Activated CD8-positive, alpha-beta T cell treated with anti-CD3 and anti-CD28 coated beads for 36 hours (primary cell): ENCODE results near the gene AWAT2. TPM values are rescaled to one million over a fixed set of nuclear protein-coding genes. Genes with fewer than 3 reads are reported as not detected.

ENCODE experiments used
- ATAC-seq: fragments of 200-7000 bp; cut with Tn5 transposase; one replicate; pipeline ENCODE4 v1.10.0; 2021; ENCODE audit warnings: mild to moderate bottlenecking, moderate library complexity
- CTCF ChIA-PET: fragments of 350-600 bp; sonication (Branson Sonifier 250); formaldehyde crosslinking; loops from one replicate; lab custom pipeline; 2021; ENCODE audit warnings: antibody characterized with exemption; lab: Charles Lee
- POLR2A ChIA-PET: fragments of 350-600 bp; sonication (Branson Sonifier 250); formaldehyde crosslinking; loops from one replicate; lab custom pipeline; 2021; ENCODE audit warnings: antibody characterized with exemption; lab: Charles Lee
- DNase-seq: peaks from one replicate; pipeline ENCODE4 v3.0.0-alpha.2; 2020
- H3K27ac Mint-ChIP-seq: one replicate; pipeline ENCODE4 v1.8.0; 2021; ENCODE audit warnings: mild to moderate bottlenecking, mixed read lengths
- H3K27me3 Mint-ChIP-seq: one replicate; pipeline ENCODE4 v1.8.0; 2021; ENCODE audit warnings: mixed read lengths
- H3K36me3 Mint-ChIP-seq: one replicate; pipeline ENCODE4 v1.8.0; 2021; ENCODE audit warnings: low read depth, mixed read lengths
- H3K4me1 Mint-ChIP-seq: one replicate; pipeline ENCODE4 v1.8.0; 2021; ENCODE audit warnings: low read depth, mixed read lengths
- H3K4me3 Mint-ChIP-seq: one replicate; pipeline ENCODE4 v1.8.0; 2021; ENCODE audit warnings: mild to moderate bottlenecking, moderate library complexity, mixed read lengths
- H3K9me3 Mint-ChIP-seq: one replicate; pipeline ENCODE4 v1.8.0; 2021; ENCODE audit warnings: mixed read lengths
- intact Hi-C: fragments of 100-400 bp; cut with micrococcal nuclease; formaldehyde crosslinking; loops from one replicate; pipeline ENCODE4 v1.10.0; 2022
- microRNA-seq: library from miRNA; unstranded; fragments of <30 nt; microRNA quantifications from one replicate; pipeline ENCODE4 v1.2.0, GENCODE V29; 2022; ENCODE audit warnings: borderline microRNAs expressed, borderline replicate concordance
- total RNA-seq, 2 experiments: library from RNA; stranded (reverse); gene quantifications; one replicate each; pipeline ENCODE4 v1.2.3, GENCODE V29; 2021
- TF ChIP-seq, protein P1 (sequence below): fragments of 200-600 bp; IDR thresholded peaks from one replicate; pipeline ENCODE4 v1.8.0; 2022; ENCODE audit warnings: antibody characterized with exemption, mild to moderate bottlenecking

Gene AWAT2
- total RNA-seq, 2 experiments from 2014 or later = not detected

DNA sequence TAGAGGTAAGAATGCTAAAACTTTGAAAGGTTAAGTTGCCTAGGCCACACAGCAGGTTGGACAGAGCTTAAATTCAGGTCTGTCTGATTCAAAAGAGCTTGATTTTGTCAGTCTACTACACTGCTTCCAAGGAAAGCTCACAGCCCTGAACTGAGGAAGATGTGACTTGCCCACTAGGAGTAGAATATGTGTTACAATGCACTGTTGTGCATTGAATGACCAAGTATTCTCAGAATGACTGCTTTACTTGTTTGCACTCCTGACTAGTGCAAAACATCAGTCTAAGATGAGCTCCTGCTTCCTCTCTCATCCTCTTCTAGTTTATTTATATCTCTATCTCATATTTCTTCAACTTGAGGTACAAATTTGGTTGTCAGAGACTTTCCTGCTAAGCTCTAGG, 56.2 kb downstream of the AWAT2 start:
- DNase-seq (no peak), ATAC-seq (no peak)
- intact Hi-C loops = no loop called here
- TF ChIP-seq, protein P1, sequence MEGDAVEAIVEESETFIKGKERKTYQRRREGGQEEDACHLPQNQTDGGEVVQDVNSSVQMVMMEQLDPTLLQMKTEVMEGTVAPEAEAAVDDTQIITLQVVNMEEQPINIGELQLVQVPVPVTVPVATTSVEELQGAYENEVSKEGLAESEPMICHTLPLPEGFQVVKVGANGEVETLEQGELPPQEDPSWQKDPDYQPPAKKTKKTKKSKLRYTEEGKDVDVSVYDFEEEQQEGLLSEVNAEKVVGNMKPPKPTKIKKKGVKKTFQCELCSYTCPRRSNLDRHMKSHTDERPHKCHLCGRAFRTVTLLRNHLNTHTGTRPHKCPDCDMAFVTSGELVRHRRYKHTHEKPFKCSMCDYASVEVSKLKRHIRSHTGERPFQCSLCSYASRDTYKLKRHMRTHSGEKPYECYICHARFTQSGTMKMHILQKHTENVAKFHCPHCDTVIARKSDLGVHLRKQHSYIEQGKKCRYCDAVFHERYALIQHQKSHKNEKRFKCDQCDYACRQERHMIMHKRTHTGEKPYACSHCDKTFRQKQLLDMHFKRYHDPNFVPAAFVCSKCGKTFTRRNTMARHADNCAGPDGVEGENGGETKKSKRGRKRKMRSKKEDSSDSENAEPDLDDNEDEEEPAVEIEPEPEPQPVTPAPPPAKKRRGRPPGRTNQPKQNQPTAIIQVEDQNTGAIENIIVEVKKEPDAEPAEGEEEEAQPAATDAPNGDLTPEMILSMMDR = no peak
- CTCF ChIA-PET = no interaction called here
- Mint-ChIP-seq H3K36me3 (no peaks in the 10 kb centered on the region), H3K9me3 (no peaks in the 10 kb centered on the region), H3K27ac (no peak overlapping the region), H3K27me3 (no peaks in the 10 kb centered on the region), H3K4me3 (no peak overlapping the region), H3K4me1 (no peaks in the 10 kb centered on the region)
- POLR2A ChIA-PET = no interaction called here

DNA sequence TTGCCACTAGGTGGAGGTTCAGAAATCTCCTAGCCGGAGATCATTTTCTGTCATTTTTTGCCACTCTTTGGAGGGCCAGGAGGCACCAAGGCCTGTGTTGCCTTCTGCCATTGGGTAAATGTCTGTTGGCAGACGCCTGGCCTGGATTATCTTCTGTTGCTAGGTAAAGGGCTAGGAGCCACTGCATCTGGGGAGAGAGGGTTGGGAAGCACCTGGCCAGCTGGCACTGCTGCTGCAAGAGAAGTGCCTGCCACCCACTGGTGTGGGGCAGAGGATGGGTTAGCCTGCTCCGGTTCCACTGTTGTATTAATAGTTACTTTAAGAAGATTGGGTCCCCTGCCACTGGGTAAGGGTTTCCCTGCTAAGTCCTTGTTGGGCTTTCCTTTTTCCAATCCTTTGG, 58.1 kb downstream of the AWAT2 start:
- Mint-ChIP-seq H3K4me1 (no peaks in the 10 kb centered on the region), H3K4me3 (no peak overlapping the region), H3K27me3 (no peaks in the 10 kb centered on the region), H3K36me3 (no peaks in the 10 kb centered on the region), H3K9me3 (no peaks in the 10 kb centered on the region), H3K27ac (no peak overlapping the region)
- ATAC-seq = no peak
- TF ChIP-seq, protein P1 = no peak
- POLR2A ChIA-PET = no interaction called here
- no peak for DNase-seq
- intact Hi-C loops = no loop called here
- CTCF ChIA-PET = no interaction called here

Small RNA genes lying within 50 kb of the gene (microRNA-seq; reads per million reads assigned to microRNA genes)
- gene MIR676 = 0.91 reads per million

Other genes starting within 250 kb of the AWAT2 start
- gene OTUD6A, start 12.5 kb upstream of the AWAT2 start, total RNA-seq = not detected
- 10 to 100 TPM; 43.5 to 45.1 TPM for gene IGBP1, start 83.5 kb upstream of the AWAT2 start, total RNA-seq
- gene DGAT2L6, start 127.5 kb upstream of the AWAT2 start, total RNA-seq = not detected
- not detected for gene AWAT1, start 184.7 kb upstream of the AWAT2 start, total RNA-seq
- gene P2RY4, start 210.3 kb upstream of the AWAT2 start, total RNA-seq = under 1 TPM in 1 of 2 experiments, not detected in 1; 0.27 TPM
- gene ARR3, start 218.4 kb upstream of the AWAT2 start, total RNA-seq = not detected
- gene RAB41, start 232.2 kb upstream of the AWAT2 start, total RNA-seq = not detected
- gene PDZD11, start 240.0 kb upstream of the AWAT2 start, total RNA-seq = 10 to 100 TPM; 18.6 to 20.8 TPM
- gene KIF4A, start 240.2 kb upstream of the AWAT2 start, total RNA-seq = 10 to 100 TPM; 19.5 to 22.3 TPM